K562 (cell line): ENCODE results near the gene SLC4A3. TPM values are rescaled to one million over a fixed set of nuclear protein-coding genes. Genes with fewer than 3 reads are reported as not detected.

Source experiments
- CBX1 ChIP-seq: sonication (generic); IDR thresholded peaks from 2 replicates; pipeline ENCODE4 v1.6.1; 2016; ENCODE audit warnings: antibody characterized with exemption, low read depth, mild to moderate bottlenecking
- HDAC8 ChIP-seq: fragments of 450-650 bp; IDR thresholded peaks from 2 replicates; pipeline ENCODE4 v1.6.1; 2016; ENCODE audit warnings: mild to moderate bottlenecking, missing genetic modification characterization, moderate library complexity, missing compliant biosample characterization
- KDM1A ChIP-seq, 2 experiments: fragments of 450-650 bp; IDR thresholded peaks; 2 replicates each; pipeline ENCODE4 v1.6.1; 2016; ENCODE audit warnings: mild to moderate bottlenecking in 2 of 2
- MCM7 ChIP-seq, 2 experiments: fragments of 450-650 bp; IDR thresholded peaks; 2 replicates each; pipeline ENCODE4 v1.6.1; 2016 to 2018
- MXI1 ChIP-seq: IDR thresholded peaks from 2 replicates; pipeline ENCODE4 v1.6.1; 2011; ENCODE audit warnings: low read depth, mild to moderate bottlenecking, improper control_type of control experiment, low read length
- RFX1 ChIP-seq: fragments of 450-650 bp; IDR thresholded peaks from 2 replicates; pipeline ENCODE4 v1.6.1; 2016; ENCODE audit warnings: mild to moderate bottlenecking, moderate library complexity
- RFX5 ChIP-seq: IDR thresholded peaks from 2 replicates; pipeline ENCODE4 v1.6.1; 2011; ENCODE audit warnings: low read depth, mild to moderate bottlenecking, improper control_type of control experiment, low read length
- SAFB2 ChIP-seq: fragments of 200-400 bp; formaldehyde crosslinking; IDR thresholded peaks from 2 replicates; pipeline ENCODE4 v1.6.1; 2018; ENCODE audit warnings: borderline replicate concordance, low read length, low read depth, moderate library complexity; ENCODE audit not compliant: severe bottlenecking
- TCF7L2 ChIP-seq: fragments of 150-350 bp; IDR thresholded peaks from 2 replicates; pipeline ENCODE4 v1.6.1; 2016; ENCODE audit warnings: low read depth, mild to moderate bottlenecking, low read length, moderate library complexity
- THRAP3 ChIP-seq: fragments of 450-650 bp; IDR thresholded peaks from 2 replicates; pipeline ENCODE4 v1.6.1; 2016; ENCODE audit warnings: mild to moderate bottlenecking, inconsistent platforms, borderline replicate concordance
- TRIM28 ChIP-seq: fragments of 450-650 bp; IDR thresholded peaks from 2 replicates; pipeline ENCODE4 v1.6.1; 2017
- TSC22D4 ChIP-seq: fragments of 450-650 bp; IDR thresholded peaks from 2 replicates; pipeline ENCODE4 v1.6.1; 2016; ENCODE audit warnings: missing genetic modification characterization, missing biosample characterization, control low read depth
- ZBED1 ChIP-seq: IDR thresholded peaks from 2 replicates; pipeline ENCODE4 v1.6.1; 2014
- ZBTB7A ChIP-seq: IDR thresholded peaks from 2 replicates; pipeline ENCODE4 v1.6.1; 2011; ENCODE audit warnings: low read depth, mild to moderate bottlenecking, low read length, moderate library complexity, borderline replicate concordance; ENCODE audit not compliant: control insufficient read depth
- ZNF140 ChIP-seq: fragments of 250-450 bp; sonication (Bioruptor Pico); IDR thresholded peaks from 2 replicates; pipeline ENCODE4 v1.8.0; 2021; ENCODE audit warnings: moderate library complexity, mild to moderate bottlenecking, inconsistent platforms
- ZNF146 ChIP-seq: IDR thresholded peaks from one replicate; pipeline ENCODE4 v1.6.1; 2018; ENCODE audit warnings: missing compliant biosample characterization; ENCODE audit not compliant: unreplicated experiment
- ZNF217 ChIP-seq: sonication (generic); formaldehyde crosslinking; IDR thresholded peaks from 2 replicates; pipeline ENCODE4 v1.8.0; 2022; ENCODE audit warnings: mild to moderate bottlenecking, missing genetic modification reagents
- ZNF253 ChIP-seq: fragments of 250-450 bp; sonication (Bioruptor Pico); conservative IDR thresholded peaks from 2 replicates; pipeline ENCODE4 v1.6.1; 2021; ENCODE audit warnings: mild to moderate bottlenecking
- ZNF354B ChIP-seq: fragments of 250-450 bp; sonication (Bioruptor Pico); IDR thresholded peaks from 2 replicates; pipeline ENCODE4 v1.4.0; 2020
- ZNF431 ChIP-seq: sonication (generic); formaldehyde crosslinking; IDR thresholded peaks from 2 replicates; pipeline ENCODE4 v1.8.0; 2022; ENCODE audit warnings: mild to moderate bottlenecking, missing genetic modification reagents
- ZSCAN32 ChIP-seq: fragments of 450-650 bp; formaldehyde crosslinking; IDR thresholded peaks from 2 replicates; pipeline ENCODE4 v1.4.0; 2020; ENCODE audit warnings: mild to moderate bottlenecking, moderate library complexity
- polyA plus RNA-seq, 8 experiments: library from polyadenylated mRNA; depleted of rRNA in 4 of 8; stranded (reverse) in 5 of 8; unstranded in 3 of 8; fragments of >200 nt; fragmentation: Nextera tagmentation in 2 of 8; fragmentation: Illumina TruSeq in 1 of 8; extraction: Ambion mirVana in 2 of 8; extraction: Trizol in 1 of 8; gene quantifications; 2 replicates each; pipeline versions ENCODE4 v1.2.1 to v1.2.3, GENCODE V29; 2011 to 2014; ENCODE audit warnings: inconsistent platforms in 1 of 8, missing spikeins in 1 of 8
- total RNA-seq, 7 experiments: library from RNA; depleted of rRNA in 6 of 7; stranded (reverse); fragments of >200 nt in 6 of 7; fragmentation: Illumina TruSeq in 2 of 7; extraction: Trizol in 2 of 7; gene quantifications; 2 replicates each; pipeline versions ENCODE4 v1.2.1 to v1.2.3, GENCODE V29; 2011 to 2021; ENCODE audit warnings: low replicate concordance in 1 of 7
- TF ChIP-seq, protein P1 (sequence below): fragments of 250-450 bp; sonication (Bioruptor Pico); IDR thresholded peaks from 2 replicates; pipeline ENCODE4 v1.8.0; 2022; ENCODE audit warnings: moderate library complexity, mild to moderate bottlenecking, inconsistent platforms
- TF ChIP-seq, protein P2 (sequence below), 2 experiments: fragments of 250-450 bp in 1 of 2; fragments of 450-650 bp in 1 of 2; sonication (Bioruptor Pico) in 1 of 2; IDR thresholded peaks; 2 replicates each; pipeline versions ENCODE4 v1.6.1 to v1.8.0; 2016 to 2021; ENCODE audit warnings: mild to moderate bottlenecking in 2 of 2, moderate library complexity in 2 of 2, missing compliant biosample characterization in 1 of 2, missing genetic modification characterization in 1 of 2
- TF ChIP-seq, protein P3 (sequence below), 2 experiments: fragments of 450-650 bp; IDR thresholded peaks; 2 replicates each; pipeline ENCODE4 v1.6.1; 2018; ENCODE audit warnings: mild to moderate bottlenecking in 2 of 2, low read depth in 1 of 2; ENCODE audit not compliant: partially characterized antibody in 2 of 2
- TF ChIP-seq, protein P4 (sequence below): sonication (generic); formaldehyde crosslinking; IDR thresholded peaks from 2 replicates; pipeline ENCODE4 v1.8.0; 2022; ENCODE audit warnings: mild to moderate bottlenecking, missing genetic modification reagents

Gene SLC4A3
- total and polyA plus RNA-seq, 9 of the 15 experiments (the other 6 are each of a cell fraction or from before 2014, with no cell fraction given), result 0.04 to 0.31 (median 0.16) TPM; not detected in 5

DNA sequence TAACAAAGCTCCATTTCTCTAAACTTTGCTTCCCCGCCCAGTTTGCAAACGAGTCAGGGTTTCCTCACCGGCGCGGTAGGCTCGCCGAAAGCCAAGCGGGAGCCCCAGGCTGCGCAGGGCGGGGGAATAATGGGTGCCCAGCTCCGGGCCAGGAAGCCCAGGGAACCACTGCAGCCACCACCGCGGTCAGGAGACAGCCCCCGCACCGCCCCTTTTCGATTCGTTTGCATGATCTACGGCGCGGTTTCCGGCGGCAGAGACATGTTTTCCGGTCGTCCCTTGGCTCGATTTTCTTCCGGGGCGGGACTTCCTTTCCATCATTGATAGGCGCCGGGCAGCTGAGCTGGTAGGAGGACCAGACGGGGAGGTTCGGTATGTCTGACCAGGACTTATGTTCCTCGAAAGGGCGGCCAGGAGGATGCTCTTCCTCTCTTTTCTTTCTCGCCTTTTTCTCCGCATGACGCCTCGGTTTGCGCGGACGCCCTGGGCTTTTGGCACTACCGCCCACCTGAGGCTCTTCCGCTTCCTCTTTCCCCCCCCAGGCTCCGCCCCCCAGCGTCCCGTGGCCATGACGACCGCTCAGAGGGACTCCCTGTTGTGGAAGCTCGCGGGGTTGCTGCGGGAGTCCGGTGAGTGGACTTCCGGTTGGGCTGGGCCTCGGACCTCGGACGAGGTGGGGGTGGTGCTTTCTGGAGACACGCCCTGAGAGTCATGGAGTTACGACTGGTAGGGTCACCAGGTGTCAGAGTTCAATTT lies 29.7 kb upstream of the SLC4A3 start, which contains the start of gene STK11IP (continued):
- peak; percentile 90 for TF ChIP-seq MXI1
- peak; percentile 99 for TF ChIP-seq RFX1
- no peak for TF ChIP-seq TSC22D4 (tag)
- no peak for TF ChIP-seq ZNF217 (CRISPR knock-in tag)
- TF ChIP-seq, protein P1, sequence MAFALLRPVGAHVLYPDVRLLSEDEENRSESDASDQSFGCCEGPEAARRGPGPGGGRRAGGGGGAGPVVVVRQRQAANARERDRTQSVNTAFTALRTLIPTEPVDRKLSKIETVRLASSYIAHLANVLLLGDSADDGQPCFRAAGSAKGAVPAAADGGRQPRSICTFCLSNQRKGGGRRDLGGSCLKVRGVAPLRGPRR, result no peak
- TF ChIP-seq, protein P2, sequence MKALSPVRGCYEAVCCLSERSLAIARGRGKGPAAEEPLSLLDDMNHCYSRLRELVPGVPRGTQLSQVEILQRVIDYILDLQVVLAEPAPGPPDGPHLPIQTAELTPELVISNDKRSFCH (CRISPR knock-in tag; IDR thresholded peaks at IDR 0.05), result no peak
- TF ChIP-seq, protein P2 (tag; IDR thresholded peaks at IDR 0.05), result no peak
- TF ChIP-seq THRAP3, result no peak
- TF ChIP-seq CBX1, result no peak
- no peak for TF ChIP-seq ZNF146
- TF ChIP-seq ZNF431 (CRISPR knock-in tag), result 0 out of 2 replicates have a peak, but pooled peaks have one; percentile 16
- TF ChIP-seq ZSCAN32 (CRISPR knock-in tag), result no peak
- TF ChIP-seq, protein P3, sequence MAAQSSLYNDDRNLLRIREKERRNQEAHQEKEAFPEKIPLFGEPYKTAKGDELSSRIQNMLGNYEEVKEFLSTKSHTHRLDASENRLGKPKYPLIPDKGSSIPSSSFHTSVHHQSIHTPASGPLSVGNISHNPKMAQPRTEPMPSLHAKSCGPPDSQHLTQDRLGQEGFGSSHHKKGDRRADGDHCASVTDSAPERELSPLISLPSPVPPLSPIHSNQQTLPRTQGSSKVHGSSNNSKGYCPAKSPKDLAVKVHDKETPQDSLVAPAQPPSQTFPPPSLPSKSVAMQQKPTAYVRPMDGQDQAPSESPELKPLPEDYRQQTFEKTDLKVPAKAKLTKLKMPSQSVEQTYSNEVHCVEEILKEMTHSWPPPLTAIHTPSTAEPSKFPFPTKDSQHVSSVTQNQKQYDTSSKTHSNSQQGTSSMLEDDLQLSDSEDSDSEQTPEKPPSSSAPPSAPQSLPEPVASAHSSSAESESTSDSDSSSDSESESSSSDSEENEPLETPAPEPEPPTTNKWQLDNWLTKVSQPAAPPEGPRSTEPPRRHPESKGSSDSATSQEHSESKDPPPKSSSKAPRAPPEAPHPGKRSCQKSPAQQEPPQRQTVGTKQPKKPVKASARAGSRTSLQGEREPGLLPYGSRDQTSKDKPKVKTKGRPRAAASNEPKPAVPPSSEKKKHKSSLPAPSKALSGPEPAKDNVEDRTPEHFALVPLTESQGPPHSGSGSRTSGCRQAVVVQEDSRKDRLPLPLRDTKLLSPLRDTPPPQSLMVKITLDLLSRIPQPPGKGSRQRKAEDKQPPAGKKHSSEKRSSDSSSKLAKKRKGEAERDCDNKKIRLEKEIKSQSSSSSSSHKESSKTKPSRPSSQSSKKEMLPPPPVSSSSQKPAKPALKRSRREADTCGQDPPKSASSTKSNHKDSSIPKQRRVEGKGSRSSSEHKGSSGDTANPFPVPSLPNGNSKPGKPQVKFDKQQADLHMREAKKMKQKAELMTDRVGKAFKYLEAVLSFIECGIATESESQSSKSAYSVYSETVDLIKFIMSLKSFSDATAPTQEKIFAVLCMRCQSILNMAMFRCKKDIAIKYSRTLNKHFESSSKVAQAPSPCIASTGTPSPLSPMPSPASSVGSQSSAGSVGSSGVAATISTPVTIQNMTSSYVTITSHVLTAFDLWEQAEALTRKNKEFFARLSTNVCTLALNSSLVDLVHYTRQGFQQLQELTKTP (IDR thresholded peaks at IDR 0.05; ENCODE audit: low read depth in 1 of 2, partially characterized antibody in 2 of 2), result no peak
- no peak for TF ChIP-seq ZNF354B (CRISPR knock-in tag)
- TF ChIP-seq, protein P4, sequence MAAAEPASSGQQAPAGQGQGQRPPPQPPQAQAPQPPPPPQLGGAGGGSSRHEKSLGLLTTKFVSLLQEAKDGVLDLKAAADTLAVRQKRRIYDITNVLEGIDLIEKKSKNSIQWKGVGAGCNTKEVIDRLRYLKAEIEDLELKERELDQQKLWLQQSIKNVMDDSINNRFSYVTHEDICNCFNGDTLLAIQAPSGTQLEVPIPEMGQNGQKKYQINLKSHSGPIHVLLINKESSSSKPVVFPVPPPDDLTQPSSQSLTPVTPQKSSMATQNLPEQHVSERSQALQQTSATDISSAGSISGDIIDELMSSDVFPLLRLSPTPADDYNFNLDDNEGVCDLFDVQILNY (CRISPR knock-in tag), result no peak
- no peak for TF ChIP-seq ZNF253 (CRISPR knock-in tag)
- TF ChIP-seq MCM7 (IDR thresholded peaks at IDR 0.05), result no peak
- no peak for TF ChIP-seq HDAC8 (tag)
- no peak for TF ChIP-seq KDM1A (IDR thresholded peaks at IDR 0.05)
- no peak for TF ChIP-seq SAFB2
- no peak for TF ChIP-seq RFX5
- TF ChIP-seq ZNF140 (CRISPR knock-in tag), result no peak
- peak; percentile 54; the same call in 1 of the 2 replicates for TF ChIP-seq ZBTB7A
- TF ChIP-seq TCF7L2, result no peak
- no peak for TF ChIP-seq TRIM28
- no peak; the same call in 1 of the 2 replicates for TF ChIP-seq ZBED1
